HG03439 (cell line): ENCODE data around the gene LIMS3.
"Not testable (repeated sequence)": the region's sequence is repeated elsewhere in the genome, so short reads cannot be mapped to it uniquely, and the experiment has no call there.

ENCODE experiments used
- ATAC-seq: cut with Tn5 transposase; IDR thresholded peaks from one replicate; pipeline ENCODE4 v1.9.1; 2021; ENCODE audit warnings: mild to moderate bottlenecking, moderate library complexity; ENCODE audit not compliant: unreplicated experiment

LIMS3 gene

GRCh38 chr2:109921543-109922384 is 23.3 kb downstream of the LIMS3 start:
- ATAC-seq, result not testable (repeated sequence)

GRCh38 chr2:109924481-109924880 is 26.0 kb downstream of the LIMS3 start:
- not testable (repeated sequence) for ATAC-seq

- not testable (repeated sequence) for ATAC-seq
These were observed 29.3 kb downstream of the LIMS3 start for GRCh38 chr2:109927803-109928202.

- ATAC-seq, result not testable (repeated sequence)
These were observed 30.7 kb downstream of the LIMS3 start for GRCh38 chr2:109929222-109929621.

GRCh38 chr2:109936534-109936933 is 38.0 kb downstream of the LIMS3 start:
- not testable (repeated sequence) for ATAC-seq

- ATAC-seq, result not testable (repeated sequence)
These were observed 46.9 kb downstream of the LIMS3 start for GRCh38 chr2:109945362-109945761.

- ATAC-seq, result not testable (repeated sequence)
These were observed 48.9 kb downstream of the LIMS3 start for GRCh38 chr2:109947262-109947958.

- not testable (repeated sequence) for ATAC-seq
These were observed 49.6 kb downstream of the LIMS3 start for GRCh38 chr2:109947959-109948520.

- ATAC-seq, result not testable (repeated sequence)
These were observed 51.8 kb downstream of the LIMS3 start for GRCh38 chr2:109950146-109950843.

- not testable (repeated sequence) for ATAC-seq
These were observed 65.5 kb downstream of the LIMS3 start for GRCh38 chr2:109963942-109964341.

GRCh38 chr2:109965482-109965881 is 67.0 kb downstream of the LIMS3 start:
- not testable (repeated sequence) for ATAC-seq

- not testable (repeated sequence) for ATAC-seq
These were observed 67.7 kb downstream of the LIMS3 start for GRCh38 chr2:109966107-109966736.

- ATAC-seq, result not testable (repeated sequence)
These were observed 68.4 kb downstream of the LIMS3 start for GRCh38 chr2:109966858-109967257.

GRCh38 chr2:109969864-109970263 is 71.4 kb downstream of the LIMS3 start:
- ATAC-seq, result not testable (repeated sequence)

GRCh38 chr2:109971710-109972109 is 73.2 kb downstream of the LIMS3 start:
- not testable (repeated sequence) for ATAC-seq
